OCI-LY1 (cell line): Measurements from ENCODE around the gene ARHGAP6.

ENCODE experiments used
- CTCF ChIP-seq: fragments of 200-600 bp; sonication (generic), shearing (Covaris generic); IDR thresholded peaks from 2 replicates; pipeline ENCODE4 v1.5.1; 2017; ENCODE audit warnings: mild to moderate bottlenecking, antibody characterized with exemption, low read length, moderate library complexity, mixed read lengths
- EZH2 ChIP-seq: fragments of 200-600 bp; sonication (generic), shearing (Covaris generic); IDR thresholded peaks from 2 replicates; pipeline ENCODE4 v1.8.0; 2017; ENCODE audit warnings: borderline replicate concordance, mixed run types, mild to moderate bottlenecking, antibody characterized with exemption, low read length, moderate library complexity, mixed read lengths

- TF ChIP-seq CTCF (no peak), EZH2 (no peak)
Observed at GRCh38 chrX:11241720-11242119, 424.0 kb downstream of the ARHGAP6 start.
